ENCODE measurements around the gene CEL. TPM values are rescaled to one million over a fixed set of nuclear protein-coding genes. Genes with fewer than 3 reads are reported as not detected.
"Not testable (repeated sequence)": the region's sequence is repeated elsewhere in the genome, so short reads cannot be mapped to it uniquely, and the experiment has no call there.

The CEL gene
- total RNA-seq, 1 experiment from 2014 or later, result 0.19 TPM

DNA sequence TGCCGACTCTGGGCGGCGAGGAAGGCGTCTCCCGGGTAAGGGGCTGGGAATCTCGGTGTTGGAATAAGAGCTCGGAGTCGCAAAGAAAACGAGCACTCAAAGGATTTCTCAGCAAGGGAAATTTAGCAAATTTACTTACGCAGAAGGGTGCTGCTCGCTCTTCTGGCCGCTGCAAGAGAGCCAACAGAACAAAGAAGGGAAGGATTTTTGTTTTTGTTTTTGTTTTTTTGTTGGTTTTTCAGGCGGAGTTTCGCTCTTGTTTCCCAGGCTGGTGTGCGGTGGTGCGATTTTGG is 30.7 kb upstream of the CEL start:
- Histone ChIP-seq H3K4me1 (ENCODE audit: low read length) (peaks cover 39% of the 10 kb centered on the region), H4K20me1 (ENCODE audit: insufficient read depth, low read depth, low read length) (no peaks in the 10 kb centered on the region), H3K9me3 (ENCODE audit: low read length) (no peaks in the 10 kb centered on the region), H3K4me2 (ENCODE audit: low read depth, low read length, poor library complexity, severe bottlenecking) (peak overlapping the region; percentile 81), H3K4me3 (ENCODE audit: low read length) (peak overlapping the region; percentile 91), H3K79me2 (ENCODE audit: low read length) (peaks cover 53% of the 10 kb centered on the region), H2AFZ (ENCODE audit: low read length) (peak overlapping the region; percentile 66), H3K27me3 (ENCODE audit: low read length) (no peaks in the 10 kb centered on the region), H3K36me3 (ENCODE audit: insufficient read depth, low read length) (peaks cover 10% of the 10 kb centered on the region; the same call in 1 of the 2 replicates), H3K9ac (ENCODE audit: low read length) (peak overlapping the region; percentile 84), H3K9me2 (replicated peaks; ENCODE audit: insufficient read depth, low read length) (no peaks in the 10 kb centered on the region; the same call in 1 of the 2 replicates), H3K27ac (ENCODE audit: low read length) (0 out of 2 replicates have a peak overlapping the region, but pooled peaks have one; percentile 7)
- DNase-seq, result no peak

DNA sequence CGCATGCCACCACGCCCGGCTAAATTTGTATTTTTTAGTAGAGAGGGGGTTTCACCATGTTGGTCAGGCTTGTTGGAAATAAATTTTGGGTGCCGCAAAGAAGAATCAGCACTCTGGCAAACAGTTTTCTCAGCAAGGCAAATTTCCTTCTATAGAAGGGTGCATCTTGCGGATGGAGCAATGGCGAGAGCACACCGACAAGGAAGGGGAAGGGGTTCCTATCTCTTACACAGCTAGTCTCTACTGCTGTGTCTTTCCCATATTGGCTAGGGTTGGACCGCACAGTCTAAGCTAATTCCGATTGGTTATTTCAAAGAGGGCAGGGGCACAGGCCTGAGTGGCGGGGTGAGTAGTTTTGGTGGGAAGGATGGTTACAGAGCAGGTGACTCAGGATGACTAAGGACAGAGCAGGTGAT is 30.3 kb upstream of the CEL start:
- H3K27me3 ChIP-seq (ENCODE audit: low read length), result no peaks in the 10 kb centered on the region
- no peak overlapping the region for H2AFZ ChIP-seq (ENCODE audit: low read length)
- peaks cover 35% of the 10 kb centered on the region for H3K4me1 ChIP-seq (ENCODE audit: low read length)
- H3K4me2 ChIP-seq (ENCODE audit: low read depth, low read length, poor library complexity, severe bottlenecking), result peak overlapping the region; percentile 81
- no peak overlapping the region for H3K27ac ChIP-seq (ENCODE audit: low read length)
- peaks cover 57% of the 10 kb centered on the region for H3K79me2 ChIP-seq (ENCODE audit: low read length)
- peak overlapping the region; percentile 91 for H3K4me3 ChIP-seq (ENCODE audit: low read length)
- DNase-seq, result no peak
- H3K9me2 ChIP-seq (replicated peaks; ENCODE audit: insufficient read depth, low read length), result no peaks in the 10 kb centered on the region; the same call in 1 of the 2 replicates
- H4K20me1 ChIP-seq (ENCODE audit: insufficient read depth, low read depth, low read length), result no peaks in the 10 kb centered on the region
- H3K9me3 ChIP-seq (ENCODE audit: low read length), result no peaks in the 10 kb centered on the region
- H3K9ac ChIP-seq (ENCODE audit: low read length), result peak overlapping the region; percentile 84
- H3K36me3 ChIP-seq (ENCODE audit: insufficient read depth, low read length), result peaks cover 10% of the 10 kb centered on the region; the same call in 1 of the 2 replicates

DNA sequence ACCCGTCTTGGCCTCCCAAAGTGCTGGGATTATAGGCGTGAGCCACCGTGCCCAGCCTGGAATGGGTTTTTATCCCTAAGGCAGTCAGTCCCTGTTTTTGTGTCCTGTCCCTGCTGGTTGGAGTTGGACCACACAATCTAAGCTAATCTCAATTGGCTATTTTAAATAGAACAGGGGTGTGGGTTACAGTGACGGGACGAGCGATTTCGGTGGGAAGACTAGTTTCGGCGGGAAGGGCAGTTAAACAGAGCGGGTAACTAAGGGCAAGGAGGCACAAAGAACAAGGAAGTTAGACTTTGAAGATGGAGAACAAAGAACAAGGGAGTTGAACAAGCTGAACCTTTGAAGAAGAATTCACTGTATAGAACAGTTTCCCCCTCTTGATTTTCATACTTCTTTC is 29.6 kb upstream of the CEL start:
- Histone ChIP-seq H3K4me1 (ENCODE audit: low read length) (peaks cover 32% of the 10 kb centered on the region), H2AFZ (ENCODE audit: low read length) (no peak overlapping the region), H3K4me2 (ENCODE audit: low read depth, low read length, poor library complexity, severe bottlenecking) (peak overlapping the region; percentile 81), H3K27ac (ENCODE audit: low read length) (no peak overlapping the region), H3K9me3 (ENCODE audit: low read length) (no peaks in the 10 kb centered on the region), H3K9ac (ENCODE audit: low read length) (no peak overlapping the region), H3K4me3 (ENCODE audit: low read length) (peak overlapping the region; percentile 91; the same call in 1 of the 2 replicates), H4K20me1 (ENCODE audit: insufficient read depth, low read depth, low read length) (0 out of 2 replicates have a peak, but pooled peaks cover 3% of the 10 kb centered on the region), H3K36me3 (ENCODE audit: insufficient read depth, low read length) (peaks cover 10% of the 10 kb centered on the region; the same call in 1 of the 2 replicates), H3K79me2 (ENCODE audit: low read length) (peaks cover 64% of the 10 kb centered on the region), H3K27me3 (ENCODE audit: low read length) (no peaks in the 10 kb centered on the region), H3K9me2 (replicated peaks; ENCODE audit: insufficient read depth, low read length) (no peaks in the 10 kb centered on the region; the same call in 1 of the 2 replicates)
- DNase-seq, result no peak

DNA sequence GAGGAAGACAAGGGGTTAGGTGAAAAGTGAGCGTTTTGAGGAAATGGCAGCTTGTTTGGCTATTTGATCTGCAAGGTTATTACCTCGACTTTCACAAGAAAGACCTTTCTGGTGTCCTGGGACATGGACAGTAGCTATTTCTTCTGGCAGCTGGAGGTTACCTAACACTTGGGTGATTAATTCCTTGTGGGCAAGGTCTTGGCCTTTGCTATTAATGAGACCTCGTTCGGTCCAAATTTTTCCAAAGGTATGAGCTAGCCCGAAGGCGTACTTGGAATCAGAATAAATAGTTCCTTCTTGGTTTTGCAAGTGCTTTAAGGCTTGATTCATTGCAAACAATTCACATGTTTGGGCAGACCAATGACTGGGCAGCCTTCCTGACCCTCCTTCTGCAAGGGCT is 26.1 kb upstream of the CEL start:
- no peaks in the 10 kb centered on the region for H3K9me3 ChIP-seq (ENCODE audit: low read length)
- H3K4me1 ChIP-seq (ENCODE audit: low read length), result peaks cover 13% of the 10 kb centered on the region
- H3K4me2 ChIP-seq (ENCODE audit: low read depth, low read length, poor library complexity, severe bottlenecking), result no peak overlapping the region
- 0 out of 2 replicates have a peak, but pooled peaks cover 14% of the 10 kb centered on the region for H4K20me1 ChIP-seq (ENCODE audit: insufficient read depth, low read depth, low read length)
- H2AFZ ChIP-seq (ENCODE audit: low read length), result no peak overlapping the region
- H3K27ac ChIP-seq (ENCODE audit: low read length), result no peak overlapping the region
- H3K9ac ChIP-seq (ENCODE audit: low read length), result no peak overlapping the region
- no peak for DNase-seq
- no peak overlapping the region for H3K4me3 ChIP-seq (ENCODE audit: low read length)
- peaks cover 92% of the 10 kb centered on the region for H3K79me2 ChIP-seq (ENCODE audit: low read length)
- H3K9me2 ChIP-seq (replicated peaks; ENCODE audit: insufficient read depth, low read length), result no peaks in the 10 kb centered on the region; the same call in 1 of the 2 replicates
- no peaks in the 10 kb centered on the region for H3K27me3 ChIP-seq (ENCODE audit: low read length)
- peaks cover 10% of the 10 kb centered on the region; the same call in 1 of the 2 replicates for H3K36me3 ChIP-seq (ENCODE audit: insufficient read depth, low read length)

DNA sequence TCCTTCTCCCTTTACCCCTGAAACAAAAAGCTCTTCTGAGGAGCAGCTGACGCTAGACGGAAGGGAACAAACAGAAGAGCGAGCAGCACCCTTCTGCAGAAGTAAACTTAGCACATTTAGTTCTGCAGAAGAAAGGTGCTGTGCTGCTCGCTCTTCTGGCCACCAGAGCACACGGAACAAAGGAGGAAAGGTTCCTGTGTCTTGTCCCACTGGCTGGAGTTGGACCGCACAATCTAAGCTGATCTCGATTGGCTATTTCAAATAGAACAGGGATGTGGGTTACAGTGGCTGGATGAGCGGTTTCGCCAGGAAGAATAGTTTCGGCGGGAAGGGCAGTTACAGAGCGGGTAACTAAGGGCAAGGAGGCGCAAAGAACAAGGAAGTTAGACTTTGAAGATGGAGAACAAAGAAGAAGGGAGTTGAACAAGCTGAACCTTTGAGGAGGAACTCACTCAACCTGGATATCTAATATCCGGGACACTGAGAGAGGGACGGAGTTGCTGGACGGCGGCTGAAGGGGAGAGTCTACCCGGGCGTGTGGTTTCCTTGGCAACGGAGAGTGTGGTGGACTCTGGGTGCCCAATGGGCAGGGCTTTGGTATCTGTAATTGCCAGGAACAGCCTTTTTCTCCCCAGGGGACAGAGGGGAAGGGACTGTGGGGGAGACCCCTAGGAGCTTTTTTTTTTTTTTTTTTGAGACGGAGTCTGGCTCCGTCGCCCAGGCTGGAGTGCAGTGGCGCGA is 23.8 kb upstream of the CEL start:
- Histone ChIP-seq H3K4me1 (ENCODE audit: low read length) (no peaks in the 10 kb centered on the region), H3K4me2 (ENCODE audit: low read depth, low read length, poor library complexity, severe bottlenecking) (no peak overlapping the region), H3K36me3 (ENCODE audit: insufficient read depth, low read length) (peaks cover 14% of the 10 kb centered on the region; the same call in 1 of the 2 replicates), H3K9me2 (replicated peaks; ENCODE audit: insufficient read depth, low read length) (no peaks in the 10 kb centered on the region), H2AFZ (ENCODE audit: low read length) (no peak overlapping the region), H3K9ac (ENCODE audit: low read length) (no peak overlapping the region), H3K27me3 (ENCODE audit: low read length) (no peaks in the 10 kb centered on the region), H3K9me3 (ENCODE audit: low read length) (no peaks in the 10 kb centered on the region), H3K4me3 (ENCODE audit: low read length) (no peak overlapping the region), H3K27ac (ENCODE audit: low read length) (no peak overlapping the region), H4K20me1 (ENCODE audit: insufficient read depth, low read depth, low read length) (0 out of 2 replicates have a peak, but pooled peaks cover 14% of the 10 kb centered on the region), H3K79me2 (ENCODE audit: low read length) (peaks cover 83% of the 10 kb centered on the region)
- no peak for DNase-seq

DNA sequence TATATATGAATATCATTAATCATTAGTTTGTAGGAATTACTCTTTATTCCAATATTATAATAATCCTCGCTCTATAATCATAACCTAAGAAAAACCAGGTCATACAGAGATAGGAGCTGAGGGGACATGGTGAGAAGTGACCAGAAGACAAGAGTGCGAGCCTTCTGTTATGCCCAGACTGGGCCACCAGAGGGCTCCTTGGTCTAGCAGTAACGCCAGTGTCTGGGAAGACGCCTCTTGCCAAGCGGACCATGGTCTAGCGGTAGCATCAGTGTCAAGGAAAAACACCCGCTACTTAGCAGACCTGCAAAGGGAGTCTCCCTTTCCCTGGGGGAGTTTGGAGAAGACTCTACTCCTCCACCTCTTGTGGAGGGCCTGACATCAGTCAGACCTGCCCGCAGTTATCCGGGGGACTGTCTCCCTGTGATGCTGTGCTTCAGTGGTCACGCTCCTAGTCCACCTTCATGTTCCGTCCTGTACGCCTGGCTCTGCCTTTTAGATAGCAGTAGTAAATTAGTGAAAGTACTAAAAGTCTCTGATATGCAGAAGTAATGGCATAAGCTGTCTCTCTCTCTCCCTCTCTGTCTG is 20.8 kb upstream of the CEL start:
- H3K27ac ChIP-seq (ENCODE audit: low read length); H3K4me2 ChIP-seq (ENCODE audit: low read depth, low read length, poor library complexity, severe bottlenecking); H3K9me2 ChIP-seq (replicated peaks; ENCODE audit: insufficient read depth, low read length); H3K4me3 ChIP-seq (ENCODE audit: low read length); H2AFZ ChIP-seq (ENCODE audit: low read length); H3K4me1 ChIP-seq (ENCODE audit: low read length); H3K9ac ChIP-seq (ENCODE audit: low read length); H3K27me3 ChIP-seq (ENCODE audit: low read length); H3K9me3 ChIP-seq (ENCODE audit: low read length): not testable (repeated sequence)
- Histone ChIP-seq H4K20me1 (ENCODE audit: insufficient read depth, low read depth, low read length) (0 out of 2 replicates have a peak, but pooled peaks cover 14% of the 10 kb centered on the region), H3K36me3 (ENCODE audit: insufficient read depth, low read length) (peaks cover 13% of the 10 kb centered on the region; the same call in 1 of the 2 replicates), H3K79me2 (ENCODE audit: low read length) (peaks cover 52% of the 10 kb centered on the region)
- DNase-seq, result peak; percentile 66

DNA sequence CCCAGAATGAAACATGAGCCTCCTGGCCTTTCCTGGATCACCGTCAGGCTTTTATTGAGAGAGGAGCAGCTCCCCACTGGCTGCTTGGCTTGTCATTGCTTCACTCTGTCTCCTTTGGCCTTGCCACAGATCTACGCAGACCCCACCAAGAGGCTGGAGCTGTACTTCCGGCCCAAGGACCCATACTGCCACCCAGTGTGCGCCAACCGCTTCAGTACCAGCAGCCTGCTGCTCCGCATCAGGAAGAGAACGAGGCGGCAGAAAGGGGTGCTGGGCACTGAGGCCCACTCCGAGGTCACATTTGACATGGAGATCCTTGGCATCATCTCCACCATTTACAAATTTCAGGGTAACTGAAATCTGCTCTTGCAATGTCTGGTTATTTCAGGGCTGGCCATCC is 19.8 kb upstream of the CEL start:
- Histone ChIP-seq H3K27ac (ENCODE audit: low read length) (no peak overlapping the region), H3K79me2 (ENCODE audit: low read length) (peaks cover 42% of the 10 kb centered on the region), H3K27me3 (ENCODE audit: low read length) (no peaks in the 10 kb centered on the region), H3K36me3 (ENCODE audit: insufficient read depth, low read length) (peaks cover 13% of the 10 kb centered on the region; the same call in 1 of the 2 replicates), H3K9me2 (replicated peaks; ENCODE audit: insufficient read depth, low read length) (no peaks in the 10 kb centered on the region), H3K4me2 (ENCODE audit: low read depth, low read length, poor library complexity, severe bottlenecking) (no peak overlapping the region), H4K20me1 (ENCODE audit: insufficient read depth, low read depth, low read length) (0 out of 2 replicates have a peak, but pooled peaks cover 13% of the 10 kb centered on the region), H3K9ac (ENCODE audit: low read length) (no peak overlapping the region), H2AFZ (ENCODE audit: low read length) (no peak overlapping the region), H3K4me1 (ENCODE audit: low read length) (no peaks in the 10 kb centered on the region), H3K9me3 (ENCODE audit: low read length) (no peaks in the 10 kb centered on the region), H3K4me3 (ENCODE audit: low read length) (no peak overlapping the region)
- no peak for DNase-seq

DNA sequence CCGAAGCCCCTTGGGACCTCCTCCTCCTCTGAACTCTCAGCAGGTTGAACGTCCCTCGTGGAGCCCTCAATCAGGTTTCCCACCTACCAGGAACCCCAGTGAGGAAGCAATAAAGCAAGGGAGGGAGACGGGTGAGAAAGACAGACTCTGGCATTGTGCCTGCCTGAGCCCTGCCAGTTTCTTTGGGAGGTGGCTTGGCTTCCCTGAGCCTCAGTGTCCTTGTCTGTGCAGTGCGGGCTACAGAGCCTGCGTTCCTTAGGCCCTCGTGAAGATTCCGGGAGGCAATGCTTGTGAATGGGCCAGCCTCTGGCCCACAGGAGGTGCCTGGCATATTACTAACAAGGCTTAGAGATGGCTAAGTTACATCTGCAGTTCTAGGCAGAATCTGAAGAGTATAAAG is 19.1 kb upstream of the CEL start:
- Histone ChIP-seq H2AFZ (ENCODE audit: low read length) (no peak overlapping the region), H3K4me2 (ENCODE audit: low read depth, low read length, poor library complexity, severe bottlenecking) (no peak overlapping the region), H3K9ac (ENCODE audit: low read length) (no peak overlapping the region), H3K4me1 (ENCODE audit: low read length) (no peaks in the 10 kb centered on the region), H4K20me1 (ENCODE audit: insufficient read depth, low read depth, low read length) (0 out of 2 replicates have a peak, but pooled peaks cover 11% of the 10 kb centered on the region), H3K79me2 (ENCODE audit: low read length) (peaks cover 35% of the 10 kb centered on the region), H3K27me3 (ENCODE audit: low read length) (no peaks in the 10 kb centered on the region), H3K9me2 (replicated peaks; ENCODE audit: insufficient read depth, low read length) (no peaks in the 10 kb centered on the region), H3K27ac (ENCODE audit: low read length) (no peak overlapping the region), H3K36me3 (ENCODE audit: insufficient read depth, low read length) (peaks cover 13% of the 10 kb centered on the region; the same call in 1 of the 2 replicates), H3K4me3 (ENCODE audit: low read length) (no peak overlapping the region), H3K9me3 (ENCODE audit: low read length) (no peaks in the 10 kb centered on the region)
- no peak for DNase-seq
